ENCODE measurements around the gene TANGO6.

TANGO6 gene

GRCh38 chr16:69095193-69095592 is 251.9 kb downstream of the TANGO6 start:
- DNase-seq (ENCODE audit: low read depth, low spot score), result no peak

GRCh38 chr16:69100071-69100691 is 256.9 kb downstream of the TANGO6 start:
- no peak for DNase-seq (ENCODE audit: low read depth, low spot score)

GRCh38 chr16:69105501-69106361 is 262.4 kb downstream of the TANGO6 start, which contains the start of gene HAS3:
HAS3 (plus strand) TSS chr16:69105653; CDS start chr16:69109396, 3,743 bp downstream.
- DNase-seq (ENCODE audit: low read depth, low spot score), result no peak

- no peak for DNase-seq (ENCODE audit: low read depth, low spot score)
Observed at GRCh38 chr16:69106491-69107315, 263.4 kb downstream of the TANGO6 start.

GRCh38 chr16:69107316-69107962 is 264.1 kb downstream of the TANGO6 start:
- DNase-seq (ENCODE audit: low read depth, low spot score), result no peak

GRCh38 chr16:69108064-69108904 is 265.0 kb downstream of the TANGO6 start:
- DNase-seq (ENCODE audit: low read depth, low spot score), result no peak

GRCh38 chr16:69108905-69109252 is 265.5 kb downstream of the TANGO6 start:
- no peak for DNase-seq (ENCODE audit: low read depth, low spot score)

- DNase-seq (ENCODE audit: low read depth, low spot score), result no peak
Observed at GRCh38 chr16:69109486-69110270, 266.3 kb downstream of the TANGO6 start.

- DNase-seq (ENCODE audit: low read depth, low spot score), result no peak
Observed at GRCh38 chr16:69110406-69110805, 267.1 kb downstream of the TANGO6 start.

- no peak for DNase-seq (ENCODE audit: low read depth, low spot score)
Observed at GRCh38 chr16:69111216-69111875, 268.0 kb downstream of the TANGO6 start.

- DNase-seq (ENCODE audit: low read depth, low spot score), result no peak
Observed at GRCh38 chr16:69111876-69112230, 268.5 kb downstream of the TANGO6 start.

- no peak for DNase-seq (ENCODE audit: low read depth, low spot score)
Observed at GRCh38 chr16:69112285-69113129, 269.2 kb downstream of the TANGO6 start.

- DNase-seq (ENCODE audit: low read depth, low spot score), result no peak
Observed at GRCh38 chr16:69113216-69113615, 269.9 kb downstream of the TANGO6 start.

GRCh38 chr16:69114346-69114975 is 271.1 kb downstream of the TANGO6 start:
- DNase-seq (ENCODE audit: low read depth, low spot score), result no peak

- DNase-seq (ENCODE audit: low read depth, low spot score), result no peak
Observed at GRCh38 chr16:69114976-69115355, 271.6 kb downstream of the TANGO6 start.

- DNase-seq (ENCODE audit: low read depth, low spot score), result no peak
Observed at GRCh38 chr16:69115361-69115760, 272.0 kb downstream of the TANGO6 start.

- DNase-seq (ENCODE audit: low read depth, low spot score), result no peak
Observed at GRCh38 chr16:69115837-69116236, 272.5 kb downstream of the TANGO6 start.

GRCh38 chr16:69116256-69116875 is 273.0 kb downstream of the TANGO6 start:
- no peak for DNase-seq (ENCODE audit: low read depth, low spot score)

Measured in activated CD4-positive, CD25-positive, alpha-beta regulatory T cell treated with anti-CD3 and anti-CD28 coated beads, Interleukin-2, amount 50 U/mL, for 16 hours (primary cell).